Activated CD8-positive, alpha-beta memory T cell treated with anti-CD3 and anti-CD28 coated beads, Interleukin-2, amount 50 U/mL, for 24 hours (primary cell): ENCODE results near the gene FANK1.
A peak's percentile ranks its signal among the peaks of the same experiment; 100 is the strongest.
"Not testable (repeated sequence)": the region's sequence is repeated elsewhere in the genome, so short reads cannot be mapped to it uniquely, and the experiment has no call there.

Source experiments
- DNase-seq: peaks from one replicate; pipeline ENCODE4 v3.0.0-alpha.2; 2020; ENCODE audit errors: extremely low read depth

Gene FANK1

DNA sequence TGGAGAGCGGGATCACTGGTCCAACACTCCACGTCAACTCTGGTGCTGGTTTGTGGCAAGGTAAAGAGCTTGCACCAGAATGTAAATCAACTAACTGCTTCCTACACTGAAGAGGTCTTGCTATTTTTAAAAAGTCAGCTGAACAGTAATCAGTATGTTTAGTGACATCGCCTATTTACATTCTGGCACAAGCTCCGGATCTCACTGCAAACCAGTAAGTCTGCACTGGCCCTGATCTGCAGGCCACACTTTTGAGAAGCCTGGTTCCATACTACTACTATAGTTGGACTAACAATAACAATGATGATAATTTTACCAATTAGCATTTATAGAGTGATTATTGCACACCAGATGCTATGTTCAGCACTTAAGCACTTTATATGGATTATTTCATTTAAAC lies 6.9 kb upstream of the FANK1 start:
- DNase-seq = not testable (repeated sequence)

- DNase-seq = not testable (repeated sequence)
Measured at GRCh38 chr10:125892402-125892801, 4.0 kb upstream of the FANK1 start.

- DNase-seq = not testable (repeated sequence)
Measured at GRCh38 chr10:125894176-125894575, 2.2 kb upstream of the FANK1 start.

GRCh38 chr10:125895130-125896087 lies 955 bp upstream of the FANK1 start:
- peak; percentile 13 for DNase-seq

DNA sequence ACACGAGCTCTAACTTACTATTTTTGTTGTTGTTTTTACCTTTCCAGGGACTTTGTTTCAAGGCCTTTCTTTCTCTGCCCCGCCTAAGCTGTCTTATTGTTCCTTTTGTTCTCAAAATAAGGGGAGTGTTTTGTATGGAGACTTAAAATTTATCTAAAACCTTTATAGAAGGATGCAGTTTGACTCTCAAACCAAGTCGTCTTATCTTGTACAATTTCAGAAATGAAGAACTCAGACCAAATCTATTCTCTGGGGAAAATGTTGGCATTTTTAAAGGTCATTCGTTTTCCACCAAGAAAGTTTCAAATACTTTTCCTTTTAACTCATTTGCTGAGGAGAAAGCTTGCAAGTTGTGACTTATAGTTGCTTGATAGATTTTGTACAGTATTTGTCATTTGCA lies 953 bp downstream of the FANK1 start:
- DNase-seq = not testable (repeated sequence)

DNA sequence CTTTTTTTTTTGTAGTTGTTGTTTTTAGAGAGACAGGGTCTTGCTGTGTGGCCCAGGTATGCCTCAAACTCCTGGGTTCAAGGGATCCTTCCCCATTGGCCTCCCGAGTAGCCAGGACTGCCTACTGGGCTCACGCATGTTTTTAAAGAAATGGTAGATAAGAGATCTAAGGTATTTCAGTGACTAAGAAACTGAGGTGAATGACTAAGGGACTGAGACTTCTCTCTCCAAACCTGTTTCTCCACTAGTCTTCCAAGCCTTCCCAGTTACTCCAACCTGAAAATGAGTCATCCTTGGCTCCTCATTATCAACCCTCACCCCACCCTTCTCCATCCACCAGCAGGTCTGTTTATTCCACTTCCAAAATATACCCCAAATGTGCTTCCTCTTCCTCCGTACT lies 4.6 kb downstream of the FANK1 start:
- DNase-seq = not testable (repeated sequence)

DNA sequence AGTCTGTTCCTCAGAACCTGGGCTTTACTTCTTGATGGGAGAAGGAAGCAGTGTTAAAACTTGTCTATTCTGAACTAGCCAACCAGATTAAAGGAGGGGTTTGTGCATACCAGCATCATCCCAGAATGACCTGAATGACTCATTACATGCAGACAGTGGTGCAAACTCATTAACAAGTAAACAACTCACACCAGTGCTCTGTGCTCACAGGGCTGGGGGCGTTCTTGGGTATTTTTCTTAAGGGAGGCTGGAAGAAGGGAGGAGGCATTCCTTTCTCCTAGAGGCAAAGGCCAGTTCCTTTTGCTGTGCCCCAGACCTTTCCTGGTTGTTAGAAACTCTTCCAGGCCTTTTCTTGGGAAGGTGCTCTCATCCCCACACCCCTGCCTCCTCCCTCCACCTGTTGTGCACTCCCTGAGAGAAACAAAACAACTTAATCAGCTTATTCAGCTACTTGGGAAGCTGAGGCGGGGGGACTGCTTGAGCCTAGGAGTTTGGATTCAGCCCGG lies 6.8 kb downstream of the FANK1 start:
- not testable (repeated sequence) for DNase-seq

- not testable (repeated sequence) for DNase-seq
Measured at GRCh38 chr10:125905069-125905994, 9.0 kb downstream of the FANK1 start.

GRCh38 chr10:125907598-125907997 lies 11.2 kb downstream of the FANK1 start:
- not testable (repeated sequence) for DNase-seq

DNA sequence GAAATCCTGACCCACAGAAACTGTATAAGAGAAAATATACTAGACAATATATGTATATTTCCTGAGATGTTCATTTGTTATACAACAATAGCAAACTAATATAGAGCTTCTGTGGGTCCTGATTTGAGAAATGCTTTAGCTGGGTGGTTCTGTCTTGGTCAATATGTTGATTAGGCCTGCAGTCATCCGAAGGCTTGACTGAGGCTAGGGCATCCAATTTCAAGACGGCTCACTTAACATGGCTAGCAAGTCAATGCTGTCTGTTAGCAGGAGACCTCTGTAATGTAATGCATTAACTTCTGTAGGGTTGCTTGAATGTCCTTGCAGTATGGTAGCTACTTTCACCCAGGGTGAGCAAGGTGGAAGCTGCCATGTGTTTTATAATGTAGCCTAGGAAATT lies 12.4 kb downstream of the FANK1 start:
- not testable (repeated sequence) for DNase-seq

DNA sequence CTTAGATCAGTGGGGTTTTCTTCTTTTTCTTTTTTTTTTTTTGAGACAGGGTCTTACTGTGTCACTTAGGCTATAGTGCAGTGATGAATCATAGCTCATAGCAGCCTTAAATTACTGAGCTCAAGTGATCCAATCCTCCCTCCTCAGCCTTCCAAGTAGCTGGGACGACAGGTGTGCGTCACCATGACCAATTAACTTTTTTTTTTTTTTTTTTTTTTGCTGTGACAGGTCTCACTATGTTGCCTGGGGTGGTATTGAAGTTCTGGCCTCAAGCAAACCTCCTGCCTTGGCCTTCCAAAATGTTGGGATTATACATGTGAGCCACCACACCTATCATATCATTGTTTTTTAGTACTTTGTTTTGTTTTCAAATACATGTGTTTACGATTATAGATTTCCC lies 13.1 kb downstream of the FANK1 start:
- not testable (repeated sequence) for DNase-seq

DNA sequence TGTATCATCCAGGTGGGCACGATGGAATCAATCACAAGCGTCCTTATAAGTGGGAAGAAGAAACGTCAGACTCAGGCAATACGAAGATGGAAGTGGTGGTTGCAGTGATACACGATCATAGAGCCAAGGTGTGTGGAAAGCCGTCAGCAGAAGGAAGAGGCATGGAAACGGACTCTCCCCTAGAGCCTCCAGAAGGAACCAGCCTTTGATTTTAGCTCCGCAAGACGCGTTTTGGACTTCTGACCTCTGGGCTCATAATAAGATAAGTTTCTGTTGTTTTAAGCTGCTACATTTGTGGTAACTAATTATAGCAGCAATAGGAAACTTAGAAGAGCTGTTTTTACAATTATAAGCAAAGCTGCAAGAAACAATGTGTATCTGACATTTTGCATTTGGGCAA lies 14.8 kb downstream of the FANK1 start:
- no peak for DNase-seq

GRCh38 chr10:125911990-125912389 lies 15.6 kb downstream of the FANK1 start:
- DNase-seq = no peak

DNA sequence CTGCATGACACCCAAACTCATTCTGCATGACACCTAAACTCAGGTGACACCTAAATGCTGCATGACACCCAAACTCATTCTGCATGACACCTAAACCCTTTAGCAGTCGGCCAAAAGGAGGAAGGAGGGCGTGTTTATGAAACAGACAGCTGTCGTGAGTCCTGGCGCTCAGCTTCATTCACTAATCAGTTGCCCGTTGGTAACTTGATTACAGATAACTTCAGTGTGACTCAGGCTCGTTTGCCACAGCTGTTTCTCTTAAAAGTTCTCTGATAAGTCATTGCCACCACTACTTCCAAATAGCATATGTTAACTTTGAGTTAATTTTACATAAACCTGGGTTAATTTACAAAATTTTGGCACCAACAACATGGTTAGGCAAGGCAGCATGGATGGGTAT lies 16.9 kb downstream of the FANK1 start:
- DNase-seq = not testable (repeated sequence)

- no peak for DNase-seq
Measured at GRCh38 chr10:125916977-125917376, 20.6 kb downstream of the FANK1 start.

GRCh38 chr10:125917704-125918361 lies 21.5 kb downstream of the FANK1 start:
- not testable (repeated sequence) for DNase-seq

DNA sequence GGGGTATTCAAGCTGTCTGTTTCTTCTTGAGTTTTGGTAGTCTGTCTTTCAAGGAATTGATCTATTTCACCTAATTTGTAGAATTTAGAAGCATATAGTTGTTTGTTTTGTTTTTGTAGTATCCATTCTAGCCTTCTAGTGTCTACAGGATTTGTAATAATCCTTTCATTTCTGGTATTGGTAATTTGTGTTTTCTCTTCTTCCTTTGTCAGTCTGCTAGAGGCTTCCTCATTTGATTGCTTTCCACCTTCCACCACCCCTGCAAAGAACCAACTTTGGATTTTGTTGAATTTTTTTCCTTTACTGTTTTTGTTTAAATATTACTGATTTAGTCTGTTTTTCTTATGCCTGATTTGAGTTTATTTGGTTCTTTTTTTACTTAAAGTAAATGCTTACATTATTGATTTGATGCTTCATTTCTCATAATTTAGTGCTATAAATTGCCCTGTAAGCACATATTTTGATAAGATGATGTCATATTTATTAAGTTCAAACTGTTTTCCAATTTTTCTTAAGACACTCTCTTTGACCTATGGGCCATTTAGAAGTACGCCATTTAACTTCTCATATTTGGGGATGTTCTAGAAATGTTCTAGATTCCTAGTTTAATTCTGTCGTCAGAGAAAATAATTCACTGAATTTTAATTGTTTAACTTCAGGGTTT lies 25.4 kb downstream of the FANK1 start:
- DNase-seq = not testable (repeated sequence)

DNA sequence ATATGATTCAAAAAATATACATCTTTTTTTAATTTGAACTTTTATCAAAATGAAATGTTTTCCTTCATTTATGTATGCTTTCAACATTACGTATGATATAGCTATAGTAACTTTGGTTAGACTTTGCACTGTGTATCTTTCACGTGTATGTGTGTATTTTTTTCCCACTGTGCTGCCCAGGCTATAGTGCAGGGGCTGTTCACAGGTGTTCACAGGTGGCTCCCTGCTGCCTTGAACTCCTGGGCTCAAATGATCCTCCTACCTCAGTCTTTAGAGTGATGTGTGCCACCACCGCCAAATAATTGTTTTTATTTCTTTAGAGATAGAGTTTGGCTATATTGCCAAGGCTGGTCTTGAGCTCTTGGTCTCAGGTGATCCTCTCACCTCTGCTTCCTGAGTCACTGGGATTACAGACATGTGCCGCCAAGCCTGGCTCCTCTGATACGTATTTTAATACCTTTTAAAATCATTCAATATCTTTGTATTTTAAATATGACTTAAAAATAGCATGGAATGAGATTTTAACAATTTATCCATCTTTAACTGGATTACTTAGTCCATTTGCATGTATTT lies 29.0 kb downstream of the FANK1 start:
- DNase-seq = no peak

DNA sequence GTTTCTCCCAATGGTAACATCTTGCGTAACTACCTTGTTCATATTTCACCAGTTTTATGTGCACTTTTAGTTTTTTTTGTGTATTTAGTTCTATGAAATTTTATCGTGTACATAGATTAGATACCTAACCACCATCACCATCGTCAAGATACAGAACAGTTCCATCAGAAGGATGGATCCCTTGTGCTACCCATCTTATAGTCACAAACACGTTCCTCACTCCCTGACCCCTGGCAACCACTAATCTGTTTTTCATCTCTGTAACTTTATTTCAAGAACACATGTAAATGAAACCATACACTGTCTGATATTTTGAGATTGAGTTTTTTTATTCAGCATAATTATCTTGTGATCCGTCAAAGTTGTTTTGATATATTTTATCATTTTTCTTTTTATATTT lies 29.9 kb downstream of the FANK1 start:
- no peak for DNase-seq

- DNase-seq = not testable (repeated sequence)
Measured at GRCh38 chr10:125927265-125927664, 30.9 kb downstream of the FANK1 start.
